ENCODE data around the gene AMIGO2.
A peak's percentile ranks its signal among the peaks of the same experiment; 100 is the strongest.

AMIGO2 gene

DNA sequence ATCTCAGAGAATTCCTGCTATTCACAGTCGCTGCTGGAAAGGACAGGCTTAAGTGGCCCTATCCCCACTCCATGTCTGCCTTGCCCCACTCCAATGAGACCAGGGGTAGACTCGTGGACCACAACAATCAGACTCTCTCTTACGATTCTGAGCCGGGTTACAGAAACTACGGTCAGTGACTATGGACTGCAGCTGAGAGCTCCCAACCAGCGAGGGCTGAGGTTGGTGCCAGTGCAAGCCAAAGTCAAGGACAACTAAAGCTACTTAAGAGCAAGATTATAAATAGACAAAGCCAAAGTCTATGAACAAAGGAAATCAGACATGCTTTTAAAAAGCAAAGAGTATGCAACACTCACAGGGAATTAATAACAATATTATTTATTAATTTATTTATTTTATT lies 18.3 kb upstream of the AMIGO2 start:
- DNase-seq (ENCODE audit: low read depth) = no peak

DNA sequence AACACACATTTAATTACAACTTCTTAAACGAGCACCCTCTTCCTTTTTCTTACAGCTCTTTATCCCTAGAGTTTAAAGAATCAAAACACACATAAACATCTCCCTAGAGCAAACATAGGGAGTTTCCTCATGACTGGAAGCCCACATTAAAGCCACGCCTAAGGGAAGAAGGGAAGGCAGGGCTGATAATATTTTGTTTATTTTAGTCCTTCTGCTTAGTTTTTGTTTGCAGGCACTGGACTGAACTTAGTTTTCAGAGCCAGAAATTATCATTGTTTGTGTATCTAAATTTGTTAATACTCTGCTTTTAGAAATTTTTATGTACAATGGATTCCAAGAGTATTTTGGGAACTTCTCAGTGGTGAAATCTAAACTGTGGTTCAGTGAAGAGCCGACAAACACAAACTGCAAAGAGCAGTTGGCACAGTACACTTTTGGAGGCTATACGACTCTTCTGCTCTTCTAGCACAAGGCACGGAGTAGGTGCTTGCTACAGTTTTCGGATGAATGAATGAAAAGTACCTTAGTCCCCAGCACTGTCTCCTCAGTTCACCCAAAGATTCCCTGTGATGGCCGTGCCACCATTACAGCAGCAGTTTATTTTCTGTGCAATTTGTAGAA lies 17.6 kb upstream of the AMIGO2 start:
- no peak for DNase-seq (ENCODE audit: low read depth)

DNA sequence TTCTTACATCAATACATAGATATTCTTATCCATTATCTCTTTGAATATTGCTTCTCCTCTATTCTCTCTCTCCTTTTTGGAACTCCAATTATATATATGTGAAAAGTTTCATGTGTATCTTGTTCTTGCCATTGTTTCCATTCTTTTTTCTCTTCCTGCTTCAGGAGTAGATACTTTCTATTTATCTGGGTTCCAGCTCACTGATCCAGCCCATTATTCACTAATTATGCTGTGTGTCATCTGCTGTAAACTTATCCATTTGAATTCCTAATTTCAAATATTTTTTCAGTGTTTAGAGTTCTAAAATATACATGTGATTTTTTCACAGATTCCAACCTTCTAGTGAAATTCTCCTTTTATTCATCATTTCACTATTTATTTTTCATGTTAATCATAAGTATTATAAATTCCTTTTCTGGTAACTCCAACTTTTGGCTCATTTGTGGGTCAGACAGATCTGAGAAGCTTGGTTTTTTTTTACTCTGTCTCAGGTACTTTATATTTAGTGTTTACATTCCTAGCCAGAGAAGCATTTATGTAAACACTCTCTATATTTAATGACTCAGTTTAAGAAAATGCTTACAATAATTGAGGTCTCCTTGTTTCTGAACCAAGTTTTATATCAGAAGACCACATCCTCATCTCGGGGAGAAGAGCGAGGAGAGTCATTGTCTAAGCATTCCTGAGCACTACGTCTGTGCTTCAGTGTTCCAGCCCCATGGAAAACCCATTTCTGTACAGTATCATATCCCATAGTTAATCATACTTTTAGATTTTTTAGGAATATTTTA lies 15.9 kb upstream of the AMIGO2 start:
- no peak for DNase-seq (ENCODE audit: low read depth)

DNA sequence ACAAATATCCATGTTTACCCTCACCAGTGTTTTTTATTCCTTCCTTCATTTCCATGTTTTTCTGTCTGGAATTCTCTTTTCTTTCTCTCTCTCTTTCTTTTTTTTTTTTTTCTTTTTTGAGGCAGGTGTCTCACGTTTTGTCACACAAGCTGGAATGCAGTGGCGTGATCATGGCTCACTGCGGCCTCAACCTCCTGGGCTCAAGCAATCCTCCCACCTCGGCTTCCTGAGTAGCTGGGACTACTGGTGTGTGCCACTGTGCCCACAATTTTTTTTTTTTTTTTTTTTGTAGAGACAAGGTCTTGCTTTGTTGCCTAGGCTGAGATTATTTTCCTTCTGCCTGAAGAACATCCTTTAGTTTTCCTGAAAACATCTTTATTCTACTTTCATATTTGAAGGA lies 15.0 kb upstream of the AMIGO2 start:
- no peak for DNase-seq (ENCODE audit: low read depth)

DNA sequence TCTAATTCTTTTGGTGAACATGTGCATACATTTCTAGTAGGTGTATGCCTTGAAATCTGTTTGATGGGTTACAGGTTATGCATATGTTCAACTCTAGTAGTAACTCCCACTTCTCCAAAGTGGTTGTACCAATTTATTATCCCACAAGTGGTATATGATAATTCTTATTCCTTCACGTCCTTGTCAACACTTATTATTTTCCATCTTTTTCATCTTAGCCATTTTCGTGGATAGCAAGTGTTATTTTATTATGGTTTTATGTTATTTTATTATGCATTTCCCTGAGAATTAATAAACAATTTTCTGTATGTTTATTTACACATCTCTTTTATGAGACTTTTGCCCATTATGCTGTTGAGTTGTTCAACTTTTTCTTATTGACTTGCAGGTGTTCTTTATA lies 11.2 kb upstream of the AMIGO2 start:
- no peak for DNase-seq (ENCODE audit: low read depth)

DNA sequence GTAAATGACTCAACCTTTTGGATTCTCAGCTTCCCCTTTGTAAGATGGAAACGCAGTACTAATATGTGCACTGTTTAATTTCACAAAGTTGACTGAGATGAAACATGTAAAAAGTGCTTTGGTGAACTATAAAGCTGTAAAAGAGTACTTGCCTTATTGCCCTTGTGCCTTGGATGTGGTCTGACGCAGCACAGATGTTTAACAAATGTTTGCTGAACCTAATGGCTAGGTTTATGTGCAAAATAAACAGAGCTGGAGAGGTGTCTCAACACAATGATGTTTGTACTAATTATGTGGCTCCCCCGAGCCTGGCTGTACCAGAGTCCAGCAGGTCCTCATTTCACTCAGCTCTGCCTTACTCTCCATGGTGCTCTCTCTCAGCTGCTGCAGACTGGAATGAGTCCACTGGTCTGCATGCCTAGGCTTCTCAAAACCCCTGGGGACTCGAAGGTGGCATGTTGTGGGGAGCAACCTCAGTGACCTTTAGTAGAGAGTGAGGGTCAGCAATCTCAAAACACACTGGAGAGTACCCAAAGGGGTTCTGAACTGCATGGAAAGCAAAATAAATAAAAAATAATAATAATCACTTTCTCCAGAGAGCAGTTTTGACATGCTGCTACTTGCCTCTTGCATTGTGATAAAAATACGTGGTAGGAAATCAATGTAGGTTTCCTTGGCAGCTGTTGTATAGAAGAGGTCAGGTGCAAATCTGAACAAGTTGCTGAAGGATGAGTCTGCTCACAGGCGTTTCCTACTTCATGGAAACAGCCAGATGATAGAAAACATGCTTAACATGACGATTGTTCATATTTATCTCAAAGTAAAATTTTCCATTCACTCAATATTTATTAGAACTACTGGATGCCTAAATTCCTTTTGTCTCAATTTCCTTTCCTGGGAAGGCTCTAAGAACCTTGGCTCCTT lies 8.5 kb upstream of the AMIGO2 start:
- no peak for DNase-seq (ENCODE audit: low read depth)

DNA sequence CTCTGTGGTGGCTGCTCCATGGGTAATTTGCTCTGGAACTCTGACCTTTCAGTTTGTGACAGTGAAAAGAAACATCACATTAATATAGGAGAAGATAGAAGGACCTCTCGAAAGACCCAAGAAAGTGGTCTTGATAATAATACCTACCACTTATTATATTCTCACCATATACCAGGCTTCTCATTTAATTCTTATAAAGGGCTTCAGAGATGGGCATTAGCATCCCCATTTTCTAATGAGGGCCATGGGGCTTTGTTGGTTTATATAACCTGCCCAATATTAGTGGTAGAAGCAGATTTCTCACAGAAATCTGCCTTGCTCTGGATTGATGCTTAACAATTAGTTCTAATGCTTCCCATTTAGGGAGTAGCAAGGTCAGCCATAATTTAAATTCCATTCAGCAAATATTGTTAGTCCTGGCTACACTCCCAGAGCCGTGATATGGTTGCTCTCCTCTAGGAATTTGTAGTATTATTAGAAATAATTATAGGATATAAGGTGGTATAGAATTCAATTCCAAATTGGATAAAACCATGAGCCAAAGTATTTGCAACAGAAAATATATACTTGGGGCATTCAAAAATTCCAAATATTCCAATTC lies 7.4 kb upstream of the AMIGO2 start:
- DNase-seq (ENCODE audit: low read depth) = no peak

DNA sequence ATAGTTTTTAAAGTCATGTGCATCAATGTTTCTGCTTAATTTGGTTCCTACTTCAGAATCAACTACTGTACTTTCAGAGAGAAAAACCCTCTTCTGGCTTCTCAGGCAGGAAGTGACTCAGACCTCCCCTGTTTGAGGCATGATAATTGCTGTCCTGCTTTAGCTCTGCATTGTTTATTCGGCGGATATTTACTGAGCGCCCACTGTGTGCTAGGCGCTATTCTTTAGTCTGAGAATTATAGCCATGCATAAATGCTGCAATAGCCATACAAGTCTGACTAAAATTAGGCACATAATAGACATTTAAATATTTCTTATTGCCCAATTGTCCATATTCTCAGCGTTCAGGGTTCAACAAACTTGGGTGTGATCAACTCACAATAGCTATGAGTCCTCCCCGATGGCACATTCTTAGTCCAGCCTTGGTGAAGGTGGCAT lies 6.1 kb upstream of the AMIGO2 start:
- peak; percentile 20 for DNase-seq (ENCODE audit: low read depth)

DNA sequence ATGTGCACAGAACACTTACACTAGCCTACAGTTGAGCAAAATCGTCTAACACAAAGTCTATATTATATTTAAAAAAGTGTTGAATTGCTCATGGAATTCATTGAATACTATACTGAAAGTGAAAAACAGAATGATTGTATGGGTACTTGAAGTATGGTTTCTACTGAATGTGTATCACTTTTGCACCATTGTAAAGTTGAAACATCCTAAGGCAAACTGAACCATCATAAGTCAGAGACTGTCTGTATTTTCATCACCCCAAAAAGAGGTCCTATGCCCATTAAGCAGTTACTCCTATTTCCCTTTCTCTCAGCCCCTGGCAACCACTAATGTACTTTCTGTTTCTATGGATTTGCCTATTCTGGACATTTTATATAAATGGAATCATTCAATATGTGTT lies 4.4 kb upstream of the AMIGO2 start:
- DNase-seq (ENCODE audit: low read depth) = no peak

DNA sequence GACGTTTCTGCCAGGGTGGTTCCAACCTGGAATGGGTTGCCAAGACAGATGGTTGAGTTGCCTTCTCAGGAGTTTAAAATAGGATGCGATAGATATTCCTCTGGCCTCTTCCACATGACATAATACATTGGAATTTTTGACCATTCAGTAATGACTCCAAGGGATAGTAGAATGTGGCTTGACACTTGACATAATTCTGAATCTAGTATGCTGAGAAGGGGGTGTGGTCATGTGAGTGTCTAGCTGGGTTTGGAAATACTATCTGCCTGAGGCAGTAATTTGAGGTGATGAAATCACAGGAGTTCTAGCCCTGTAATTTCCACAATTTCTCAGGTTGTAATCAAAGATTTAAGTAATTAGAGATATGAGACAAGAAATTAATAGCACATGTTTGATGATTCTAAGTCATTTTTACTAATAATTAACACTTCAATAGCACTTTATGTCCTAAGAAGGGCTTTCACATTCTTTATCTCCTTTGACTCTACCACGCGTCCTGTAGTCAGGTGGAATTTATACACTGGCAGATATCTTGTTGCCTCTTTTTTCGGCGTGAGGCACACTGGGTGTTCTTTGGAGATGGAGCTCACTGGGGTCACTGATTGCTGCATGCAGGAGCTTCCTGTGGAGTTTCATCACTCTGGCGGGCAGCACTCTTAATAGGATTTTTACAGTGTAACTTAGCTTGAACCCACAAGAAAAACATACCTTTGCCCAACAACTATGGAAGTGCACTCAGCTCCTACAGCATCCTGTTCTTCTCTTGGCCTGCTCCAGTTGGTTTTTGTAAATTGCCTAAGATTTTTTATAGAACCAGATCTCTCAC lies 3.2 kb upstream of the AMIGO2 start:
- DNase-seq (ENCODE audit: low read depth) = no peak

DNA sequence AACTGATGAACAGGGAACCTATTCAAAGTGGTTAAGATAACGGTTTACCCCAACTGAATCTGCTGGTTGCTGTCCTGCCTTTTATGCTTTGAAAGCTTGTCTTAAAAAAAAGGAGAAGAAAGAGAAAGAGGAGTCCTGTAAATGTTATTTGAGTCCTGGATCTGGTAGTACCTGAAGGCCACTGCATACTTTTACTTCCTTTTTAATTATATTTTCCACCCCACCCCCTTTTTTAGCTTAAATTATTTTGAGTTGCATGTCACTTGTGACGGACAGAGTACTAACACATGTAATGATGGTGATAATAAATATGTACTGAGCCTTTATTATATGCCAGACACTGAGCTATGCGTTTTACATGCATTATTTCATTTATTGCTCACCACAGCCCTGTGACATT lies 2.5 kb upstream of the AMIGO2 start:
- DNase-seq (ENCODE audit: low read depth) = no peak

DNA sequence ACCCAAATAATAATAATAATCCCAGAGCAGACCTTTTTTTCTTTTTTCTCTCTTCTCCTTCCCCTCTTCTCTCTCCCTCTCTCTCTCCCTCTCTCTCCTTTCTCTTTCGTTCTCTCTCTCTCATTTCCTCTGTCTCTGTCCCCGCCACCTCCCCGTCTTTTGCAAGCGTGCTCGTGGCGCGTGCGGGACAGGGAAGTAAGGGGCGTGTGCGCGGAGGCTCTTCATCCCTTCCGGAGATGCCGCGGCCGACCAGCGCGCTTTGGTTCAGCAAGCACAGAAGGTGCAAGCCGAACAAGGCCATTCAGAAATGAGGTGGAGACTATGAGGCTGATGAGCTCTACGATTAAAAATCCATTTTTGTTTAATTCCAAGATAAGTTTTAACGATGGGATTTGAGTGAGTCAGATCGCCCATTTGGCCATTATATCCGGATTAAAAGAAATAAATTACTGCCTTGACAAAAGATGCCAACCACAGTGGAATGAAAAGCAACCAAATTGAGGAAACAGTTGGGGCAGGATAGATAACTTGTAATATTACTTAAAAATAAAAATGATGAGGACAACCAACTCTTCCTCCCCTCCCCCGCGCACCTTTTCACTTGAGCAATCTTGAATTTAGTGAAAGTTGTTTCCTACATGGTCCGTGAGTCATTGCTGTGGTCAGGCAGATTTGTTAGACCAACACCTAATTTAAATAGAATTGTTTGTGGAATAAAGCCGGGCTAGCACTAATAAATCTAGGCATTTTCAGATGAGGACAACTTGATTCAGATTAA lies 1.2 kb upstream of the AMIGO2 start:
- peak; percentile 18 for DNase-seq (ENCODE audit: low read depth)

DNA sequence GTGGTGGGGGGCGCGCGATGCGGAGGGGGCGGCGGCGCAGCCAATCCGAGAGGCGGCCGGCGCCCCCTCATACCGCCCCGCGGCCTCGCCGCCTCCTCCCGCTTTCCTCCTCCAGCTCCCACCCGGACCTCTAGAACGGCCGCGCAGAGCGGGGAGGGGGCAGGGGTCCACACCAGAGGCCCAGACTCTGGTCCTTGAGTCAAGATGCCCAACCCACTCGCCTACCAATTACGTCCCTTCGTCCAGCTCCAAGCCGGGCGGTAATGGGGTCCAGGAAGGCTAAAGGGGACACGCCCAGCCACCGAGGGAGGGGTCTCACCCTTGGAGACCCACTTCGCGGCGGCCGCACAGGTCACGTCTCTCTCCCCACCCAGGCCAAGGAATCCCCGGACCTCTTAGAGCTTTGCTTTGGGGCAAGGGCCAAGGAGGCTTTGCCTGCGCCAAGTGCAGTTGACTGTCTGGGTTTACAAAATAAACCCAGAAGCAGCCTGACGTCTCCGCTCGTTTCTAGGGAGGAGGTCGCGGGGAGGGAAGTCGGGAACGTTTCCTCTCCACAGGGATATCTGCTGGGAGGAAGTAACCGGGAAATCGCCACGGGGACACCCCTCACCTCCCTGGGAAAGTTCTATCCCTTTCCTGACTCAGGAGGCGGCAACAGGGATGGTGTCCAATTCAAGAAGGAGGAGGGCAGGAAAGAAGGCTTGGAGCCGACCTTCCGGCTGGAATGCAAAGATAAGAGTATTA lies 394 bp upstream of the AMIGO2 start:
- DNase-seq (ENCODE audit: low read depth) = peak; percentile 9

DNA sequence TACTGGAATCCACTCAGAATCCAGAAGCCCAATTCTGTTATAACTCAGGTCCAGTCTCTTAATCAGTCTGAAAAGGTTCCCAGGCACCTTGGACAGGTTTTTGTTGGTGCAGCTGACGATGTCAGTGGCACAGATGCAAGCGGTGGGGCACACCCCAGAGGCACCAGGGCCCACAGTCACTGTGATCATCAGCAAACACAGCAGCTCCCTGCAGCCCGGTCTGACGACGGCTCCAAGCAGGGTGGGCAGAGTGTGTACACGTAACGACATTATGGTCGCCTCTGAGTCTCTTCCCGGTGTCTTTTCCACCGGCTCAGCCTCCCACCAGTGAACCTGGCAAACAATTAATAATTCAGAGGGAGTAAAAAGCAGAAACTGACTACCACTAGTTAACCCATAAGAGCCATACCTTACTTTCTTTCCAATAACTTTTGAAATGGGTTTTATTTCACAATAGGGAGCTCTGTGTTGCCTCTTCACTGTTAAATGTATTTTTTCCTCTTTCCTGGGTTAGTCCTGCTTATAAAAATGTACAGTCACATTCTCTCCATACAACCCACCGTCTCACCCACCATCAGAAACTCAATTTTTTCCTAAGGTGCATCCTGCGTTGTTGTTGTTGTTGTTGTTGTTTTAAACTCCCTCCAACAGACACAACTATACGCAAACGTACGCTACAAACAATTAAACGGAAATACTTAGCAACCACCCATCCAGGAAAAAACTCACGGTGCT lies 859 bp downstream of the AMIGO2 start:
- peak; percentile 26 for DNase-seq (ENCODE audit: low read depth)

DNA sequence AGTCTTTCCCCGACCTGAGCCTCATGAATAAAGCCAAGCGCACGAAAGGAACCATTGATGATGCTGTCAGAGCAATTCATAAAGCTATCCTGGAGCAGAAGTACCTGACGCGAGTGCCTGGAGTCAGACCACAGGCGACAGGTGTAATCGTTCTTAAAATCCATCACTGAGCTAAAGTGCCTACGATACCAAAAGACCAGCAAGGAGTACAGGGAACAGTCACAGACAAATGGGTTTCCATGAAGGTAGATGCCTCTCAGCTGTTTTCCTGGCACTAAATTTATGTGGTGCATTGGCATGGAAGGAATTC lies 1.7 kb downstream of the AMIGO2 start:
- DNase-seq (ENCODE audit: low read depth) = no peak

DNA sequence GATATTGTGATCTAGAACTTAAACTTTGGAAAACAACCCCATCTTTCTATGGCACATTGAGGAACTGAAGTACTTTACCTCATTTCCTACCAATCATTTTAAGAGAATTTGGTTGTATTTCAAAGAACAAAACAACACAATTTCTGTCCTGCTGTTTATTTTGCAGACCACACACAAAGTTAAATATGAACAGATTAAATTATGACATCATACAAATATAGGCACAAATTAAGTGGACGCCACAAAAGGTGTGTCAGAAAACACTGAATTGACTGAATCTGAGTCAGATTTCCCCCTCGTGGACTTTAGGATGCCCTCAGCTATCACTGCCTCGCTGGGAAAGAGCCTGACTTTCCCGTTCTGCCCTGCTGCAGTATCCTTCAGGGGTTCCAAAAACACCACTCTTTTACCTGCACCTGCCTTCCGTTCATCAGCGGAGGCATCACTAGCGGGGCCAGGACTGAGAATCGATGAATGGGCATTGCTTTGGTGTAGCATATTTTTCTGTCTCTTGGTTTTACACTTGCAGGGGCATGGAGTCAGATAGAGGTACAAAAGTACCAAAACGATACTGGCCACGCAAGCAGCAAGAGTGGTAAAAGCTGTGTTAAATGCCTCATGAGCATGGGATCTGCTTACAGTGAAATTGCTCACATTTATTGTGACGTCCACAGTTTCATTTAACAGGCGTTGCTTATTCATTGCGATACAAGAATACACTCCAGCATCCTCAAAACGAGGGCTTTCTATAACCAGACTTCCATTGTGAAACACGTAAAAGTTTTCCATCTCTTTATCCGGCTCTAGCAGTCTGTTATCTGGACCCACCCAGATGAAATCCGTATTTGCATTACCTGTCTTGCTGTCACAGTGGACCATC lies 2.3 kb downstream of the AMIGO2 start:
- DNase-seq (ENCODE audit: low read depth) = no peak

DNA sequence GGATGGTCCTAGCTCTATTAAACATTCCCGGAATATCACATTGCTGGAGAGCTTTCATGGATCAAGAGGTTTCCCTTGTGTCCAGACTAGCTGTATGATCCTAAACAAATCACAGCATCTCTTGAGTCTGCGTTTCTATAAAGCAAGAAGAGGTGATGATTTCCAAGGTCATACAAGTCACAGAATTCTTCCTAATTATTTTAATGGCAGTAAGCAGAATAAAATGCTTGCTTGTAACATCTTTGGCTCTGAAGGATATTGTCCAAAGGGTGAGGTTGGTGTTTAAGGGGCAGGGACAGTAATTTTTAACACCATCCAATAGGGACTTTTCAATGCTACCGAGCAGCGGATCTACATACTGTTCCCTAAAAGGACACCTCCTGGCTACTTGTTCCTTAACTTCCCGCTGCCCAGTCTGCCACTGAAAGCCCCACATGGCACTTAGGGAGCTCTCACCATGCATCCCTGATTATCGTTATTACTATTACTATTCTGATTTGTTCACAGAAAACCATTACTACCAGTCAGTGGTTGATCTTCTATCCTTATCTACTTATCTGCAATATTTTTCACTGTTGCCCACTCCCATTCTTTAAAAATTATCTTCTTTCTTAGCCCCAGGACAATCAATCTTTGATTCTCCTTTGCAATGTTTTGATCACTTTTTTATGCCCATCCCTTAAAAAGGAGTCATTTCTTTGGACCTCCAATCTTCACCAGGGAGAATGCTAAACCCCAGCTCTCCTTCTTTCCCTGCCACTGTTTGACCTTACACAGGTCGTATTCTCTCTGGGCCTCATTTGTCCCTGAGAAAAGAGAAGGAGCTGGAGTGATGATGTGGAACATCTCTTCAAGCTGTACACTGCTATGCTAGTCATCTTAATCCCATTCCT lies 4.3 kb downstream of the AMIGO2 start:
- DNase-seq (ENCODE audit: low read depth) = no peak

All from stimulated activated CD8-positive, alpha-beta memory T cell treated with anti-CD3 and anti-CD28 coated beads, Interleukin-12 subunit alpha, Interleukin-12 subunit beta, amount 100 ng/mL, for 1 hour (primary cell).